Trophoblast cell (in vitro differentiated cells and primary cell): Measurements from ENCODE around the gene DYNLRB1.
A peak's percentile ranks its signal among the peaks of the same experiment; 100 is the strongest.
"Not testable (repeated sequence)": the region's sequence is repeated elsewhere in the genome, so short reads cannot be mapped to it uniquely, and the experiment has no call there.

Source experiments
- DNase-seq, 2 donors: peaks; one replicate each; pipeline ENCODE4 v3.0.0-alpha.2; 2016
- H2AFZ ChIP-seq: 2 replicates; pipeline ENCODE4 v1.6.1; 2013; ENCODE audit warnings: low read length, moderate library complexity, mild to moderate bottlenecking; ENCODE audit not compliant: insufficient read depth, poor library complexity
- H2AK5ac ChIP-seq: 2 replicates; pipeline ENCODE4 v1.6.1; 2013; ENCODE audit warnings: mild to moderate bottlenecking, low read length
- H2BK120ac ChIP-seq: 2 replicates; pipeline ENCODE4 v1.6.1; 2013; ENCODE audit warnings: low read length, mild to moderate bottlenecking, moderate library complexity; ENCODE audit not compliant: insufficient read depth, poor library complexity
- H2BK12ac ChIP-seq: 2 replicates; pipeline ENCODE4 v1.6.1; 2013; ENCODE audit warnings: mild to moderate bottlenecking, low read length, moderate library complexity
- H2BK5ac ChIP-seq: 2 replicates; pipeline ENCODE4 v1.6.1; 2013; ENCODE audit warnings: low read length, low read depth, moderate library complexity, mild to moderate bottlenecking; ENCODE audit not compliant: poor library complexity
- H3K14ac ChIP-seq: 2 replicates; pipeline ENCODE4 v1.6.1; 2013; ENCODE audit warnings: mild to moderate bottlenecking, low read length
- H3K18ac ChIP-seq: 2 replicates; pipeline ENCODE4 v1.6.1; 2013; ENCODE audit warnings: mild to moderate bottlenecking, low read length
- H3K23ac ChIP-seq: 2 replicates; pipeline ENCODE4 v1.6.1; 2013; ENCODE audit warnings: low read length
- H3K27ac ChIP-seq: 2 replicates; pipeline ENCODE4 v1.5.1; 2013; ENCODE audit warnings: low read depth, mild to moderate bottlenecking, inconsistent platforms, low read length, moderate library complexity
- H3K27me3 ChIP-seq: 2 replicates; pipeline ENCODE4 v1.6.1; 2013; ENCODE audit warnings: inconsistent platforms, mild to moderate bottlenecking, low read length, moderate library complexity; ENCODE audit not compliant: insufficient read depth
- H3K36me3 ChIP-seq, 2 experiments: 1 replicate in 1 of 2; 2 replicates in 1 of 2; pipeline ENCODE4 v1.6.1; 2013; ENCODE audit warnings: low read length in 2 of 2, mild to moderate bottlenecking in 2 of 2, moderate library complexity in 1 of 2; ENCODE audit not compliant: insufficient read depth in 2 of 2, control insufficient read depth in 1 of 2
- H3K4ac ChIP-seq: 2 replicates; pipeline ENCODE4 v1.6.1; 2013; ENCODE audit warnings: low read depth, mild to moderate bottlenecking, low read length, moderate library complexity
- H3K4me1 ChIP-seq, 2 experiments: 1 replicate in 1 of 2; 2 replicates in 1 of 2; pipeline ENCODE4 v1.6.1; 2013; ENCODE audit warnings: low read length in 2 of 2, mild to moderate bottlenecking in 2 of 2, moderate library complexity in 1 of 2; ENCODE audit not compliant: insufficient read depth in 2 of 2, control insufficient read depth in 1 of 2
- H3K4me2 ChIP-seq: 2 replicates; pipeline ENCODE4 v1.6.1; 2013; ENCODE audit warnings: inconsistent platforms, mild to moderate bottlenecking, low read length, moderate library complexity
- H3K4me3 ChIP-seq: 2 replicates; pipeline ENCODE4 v1.5.1; 2013; ENCODE audit warnings: mild to moderate bottlenecking, low read depth, low read length, inconsistent platforms
- H3K79me1 ChIP-seq: one replicate; pipeline ENCODE4 v1.6.1; 2013; ENCODE audit warnings: low read length
- H3K79me2 ChIP-seq: 2 replicates; pipeline ENCODE4 v1.6.1; 2013; ENCODE audit warnings: low read length, mild to moderate bottlenecking; ENCODE audit not compliant: control insufficient read depth, insufficient read depth, poor library complexity
- H3K9ac ChIP-seq: 2 replicates; pipeline ENCODE4 v1.6.1; 2013; ENCODE audit warnings: mild to moderate bottlenecking, low read length
- H3K9me3 ChIP-seq: 2 replicates; pipeline ENCODE4 v1.6.1; 2013; ENCODE audit warnings: low read depth, mild to moderate bottlenecking, control low read depth, inconsistent platforms, low read length; ENCODE audit not compliant: insufficient read depth
- H4K12ac ChIP-seq: 2 replicates; pipeline ENCODE4 v1.6.1; 2013; ENCODE audit warnings: low read depth, mild to moderate bottlenecking, low read length, moderate library complexity
- H4K8ac ChIP-seq: 2 replicates; pipeline ENCODE4 v1.6.1; 2013; ENCODE audit warnings: low read depth, mild to moderate bottlenecking, low read length, moderate library complexity
- H4K91ac ChIP-seq: one replicate; pipeline ENCODE4 v1.6.1; 2013; ENCODE audit warnings: low read depth, mild to moderate bottlenecking, low read length, moderate library complexity
- WGBS: extraction: QIAGEN DNeasy Blood & Tissue Kit; methylation state at CpG from one replicate; pipeline ENCODE4 v1.1.7; 2013; ENCODE audit warnings: missing lambda C conversion rate; ENCODE audit not compliant: insufficient read length, insufficient coverage; ENCODE audit errors: extremely low coverage; 5-methylcytosine and 5-hydroxymethylcytosine counted together

Gene DYNLRB1

DNA sequence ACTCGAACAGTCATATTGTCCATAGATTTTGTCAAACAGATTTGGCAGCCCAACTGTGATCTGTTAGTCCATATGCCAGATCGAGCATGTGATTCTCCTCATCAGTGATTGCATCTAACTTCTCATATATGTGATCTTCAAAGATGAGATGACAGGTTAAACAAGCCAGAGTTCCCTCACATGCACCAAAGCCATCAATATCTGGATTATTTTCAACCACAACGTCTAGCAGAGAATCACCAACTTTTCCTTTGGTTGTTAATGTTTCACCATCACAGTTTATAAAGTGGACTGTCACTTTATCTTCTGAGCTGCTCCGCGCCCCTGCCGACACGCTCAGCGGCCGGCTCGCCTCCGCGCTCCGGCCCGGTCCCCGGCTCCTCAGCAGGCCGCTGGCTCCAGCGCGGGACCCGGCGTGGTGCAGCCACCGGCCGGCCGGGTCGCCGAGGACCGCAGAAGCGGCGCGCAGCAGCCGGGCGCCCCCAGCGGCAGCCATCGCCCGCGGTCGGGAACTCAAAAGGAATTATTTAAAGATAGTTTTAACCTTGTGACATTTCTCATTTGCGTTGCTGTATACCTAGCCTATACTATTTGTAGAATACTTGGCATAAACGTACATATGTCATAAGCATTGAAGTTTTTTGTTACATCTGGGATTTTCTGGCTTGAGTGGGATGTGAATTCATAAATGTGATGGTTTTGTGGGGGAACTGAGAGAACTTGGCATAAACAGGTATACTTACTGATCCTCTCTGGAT lies 40.1 kb upstream of the DYNLRB1 start:
- no CpG with 5 or more reads among the region's 38 CpGs for WGBS
- Histone ChIP-seq H3K4me1 (no peaks in the 10 kb centered on the region), H3K9me3 (no peaks in the 10 kb centered on the region), H2BK12ac (no peak overlapping the region), H2BK120ac (no peak overlapping the region), H3K9ac (no peak overlapping the region), H3K27me3 (no peaks in the 10 kb centered on the region), H2AK5ac (no peak overlapping the region), H4K12ac (no peak overlapping the region), H3K36me3 (peaks cover 24 to 25% of the 10 kb centered on the region in 2 experiments), H3K18ac (no peak overlapping the region), H4K8ac (no peak overlapping the region), H4K91ac (no peak overlapping the region), H2BK5ac (no peak overlapping the region), H3K79me1 (no peaks in the 10 kb centered on the region), H3K79me2 (no peaks in the 10 kb centered on the region), H3K23ac (no peak overlapping the region), H2AFZ (no peak overlapping the region), H3K27ac (no peak overlapping the region), H3K4me2 (no peak overlapping the region), H3K4ac (no peak overlapping the region), H3K14ac (no peak overlapping the region), H3K4me3 (no peak overlapping the region)
- DNase-seq: peak; percentile 24 to 51

GRCh38 chr20:34479627-34480026 lies 36.6 kb upstream of the DYNLRB1 start:
- H3K27me3 ChIP-seq: no peaks in the 10 kb centered on the region
- DNase-seq: no peak
- no peak overlapping the region for H3K4ac ChIP-seq
- H3K4me1 ChIP-seq: no peaks in the 10 kb centered on the region
- H3K27ac ChIP-seq: no peak overlapping the region
- H3K36me3 ChIP-seq: peaks cover 35 to 45% of the 10 kb centered on the region in 2 experiments
- H3K4me2 ChIP-seq: no peak overlapping the region
- no peak overlapping the region for H4K12ac ChIP-seq
- no peak overlapping the region for H3K4me3 ChIP-seq
- H2BK5ac ChIP-seq: no peak overlapping the region
- no peak overlapping the region for H2BK12ac ChIP-seq
- no peak overlapping the region for H2AFZ ChIP-seq
- no peak overlapping the region for H4K8ac ChIP-seq
- H3K14ac ChIP-seq: no peak overlapping the region
- H2BK120ac ChIP-seq: no peak overlapping the region
- H2AK5ac ChIP-seq: no peak overlapping the region
- no CpG with 5 or more reads among the region's 4 CpGs for WGBS
- no peak overlapping the region for H3K18ac ChIP-seq
- no peaks in the 10 kb centered on the region for H3K79me2 ChIP-seq
- no peaks in the 10 kb centered on the region for H3K79me1 ChIP-seq
- H3K23ac ChIP-seq: no peak overlapping the region
- H4K91ac ChIP-seq: no peak overlapping the region
- H3K9me3 ChIP-seq: peaks cover 3% of the 10 kb centered on the region
- no peak overlapping the region for H3K9ac ChIP-seq

- WGBS: no CpG with 5 or more reads among the region's 1 CpG
- not testable (repeated sequence) for H4K91ac ChIP-seq, H3K4me2 ChIP-seq
Measured at GRCh38 chr20:34482154-34482553, 34.1 kb upstream of the DYNLRB1 start.

DNA sequence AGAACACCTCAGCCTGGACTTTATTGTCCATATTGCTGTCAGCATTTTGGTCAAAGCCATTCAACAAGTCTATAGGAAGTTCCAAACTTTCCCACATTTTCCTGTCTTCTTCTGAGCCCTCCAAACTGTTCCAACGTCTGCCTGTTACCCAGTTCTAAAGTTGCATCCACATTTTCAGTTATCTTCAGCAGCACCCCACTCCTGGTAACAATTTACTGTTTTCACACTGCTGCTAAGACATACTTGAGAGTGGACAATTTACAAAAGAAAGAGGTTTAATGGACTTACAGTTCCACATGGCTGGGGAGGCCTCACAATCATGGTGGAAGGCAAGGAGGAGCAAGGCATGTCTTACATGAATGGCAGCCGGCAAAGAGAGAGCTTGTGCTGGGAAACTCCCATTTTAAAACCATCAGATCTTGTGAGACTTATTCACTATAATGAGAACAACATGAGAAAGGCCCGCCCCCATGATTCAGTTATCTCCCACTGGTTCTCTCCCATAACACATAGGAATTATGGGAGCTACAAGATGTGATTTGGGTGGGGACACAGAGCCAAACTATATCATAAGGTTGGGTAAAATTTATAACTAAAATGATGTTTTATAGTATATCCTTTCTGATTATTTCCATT lies 32.5 kb upstream of the DYNLRB1 start:
- not testable (repeated sequence) for H2AK5ac ChIP-seq, H3K9me3 ChIP-seq, H3K4me1 ChIP-seq, H3K18ac ChIP-seq, H3K4ac ChIP-seq, H3K4me3 ChIP-seq, H3K4me2 ChIP-seq, H2BK120ac ChIP-seq, H4K8ac ChIP-seq, H4K91ac ChIP-seq, DNase-seq, H2BK12ac ChIP-seq, H3K9ac ChIP-seq, H2AFZ ChIP-seq, H3K79me1 ChIP-seq, H4K12ac ChIP-seq, H3K14ac ChIP-seq, H3K27me3 ChIP-seq, H2BK5ac ChIP-seq, H3K79me2 ChIP-seq, H3K27ac ChIP-seq, H3K23ac ChIP-seq
- H3K36me3 ChIP-seq: peaks cover 43 to 48% of the 10 kb centered on the region in 2 experiments
- WGBS: no CpG with 5 or more reads among the region's 3 CpGs

More at GRCh38 chr20:34482154-34482553, 34.1 kb upstream of the DYNLRB1 start:
- not testable (repeated sequence) for H2AK5ac ChIP-seq, H3K18ac ChIP-seq, H3K9me3 ChIP-seq, H3K27ac ChIP-seq, H2BK120ac ChIP-seq, H4K12ac ChIP-seq, H3K79me1 ChIP-seq, H3K79me2 ChIP-seq, H3K4me1 ChIP-seq, H3K27me3 ChIP-seq, H3K4me3 ChIP-seq, H3K14ac ChIP-seq, H3K4ac ChIP-seq, H4K8ac ChIP-seq, DNase-seq, H2AFZ ChIP-seq, H2BK12ac ChIP-seq, H3K9ac ChIP-seq, H2BK5ac ChIP-seq, H3K23ac ChIP-seq
- H3K36me3 ChIP-seq: peaks cover 36 to 40% of the 10 kb centered on the region in 2 experiments
